ENCODE results near the gene GOLGA6L4.
"Not testable (repeated sequence)": the region's sequence is repeated elsewhere in the genome, so short reads cannot be mapped to it uniquely, and the experiment has no call there.

The GOLGA6L4 gene

DNA sequence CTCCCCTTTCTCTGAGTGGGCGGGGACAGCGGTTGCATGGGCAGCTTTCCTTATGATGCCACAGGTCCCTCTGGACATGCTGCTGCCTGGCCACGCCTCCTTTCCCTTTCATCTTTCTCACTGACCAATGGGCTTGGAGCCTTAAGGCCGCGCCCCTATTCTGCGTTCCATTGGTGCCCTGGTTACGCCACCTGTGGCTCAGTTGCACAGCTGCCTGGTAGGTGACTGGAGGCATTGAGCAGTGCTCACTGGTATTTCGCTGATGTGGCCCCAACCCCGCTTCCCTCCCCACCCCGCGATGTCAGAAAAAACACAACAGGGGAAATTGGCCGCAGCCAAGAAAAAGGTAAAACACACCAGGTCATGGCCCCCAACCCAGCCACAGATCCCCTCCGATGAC, at the start of gene GOLGA6L4:
TSS of gene GOLGA6L4 (plus strand) at position 201 of the 400 bp plus-strand sequence. CDS start at position 263, 62 bp downstream.
- not testable (repeated sequence) for DNase-seq

- DNase-seq, result not testable (repeated sequence)
Measured at GRCh38 chr15:84192982-84193381, 42.6 kb upstream of the GOLGA6L4 start.

DNA sequence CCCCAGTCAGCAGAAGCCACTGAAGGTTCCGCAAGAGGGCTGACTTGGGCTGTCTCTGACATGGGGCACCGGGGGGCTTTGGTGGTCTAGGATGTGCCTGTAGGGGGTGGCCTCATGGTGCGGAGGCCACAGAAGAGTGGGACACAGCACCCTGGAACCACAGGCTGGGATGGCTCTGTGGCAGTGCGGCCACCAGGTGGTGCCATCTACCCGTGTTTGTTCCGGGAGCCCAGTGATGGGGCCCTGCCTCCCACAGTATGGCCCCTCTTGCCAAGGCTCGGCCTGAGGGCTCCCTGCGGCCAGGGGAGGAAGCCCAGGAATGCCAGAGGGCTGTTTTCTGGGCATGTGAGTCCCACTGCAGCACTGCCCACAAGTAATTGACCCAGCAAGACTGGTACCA, 40.0 kb upstream of the GOLGA6L4 start:
- not testable (repeated sequence) for DNase-seq

- not testable (repeated sequence) for DNase-seq
Measured at GRCh38 chr15:84196530-84197188, 38.9 kb upstream of the GOLGA6L4 start.

DNA sequence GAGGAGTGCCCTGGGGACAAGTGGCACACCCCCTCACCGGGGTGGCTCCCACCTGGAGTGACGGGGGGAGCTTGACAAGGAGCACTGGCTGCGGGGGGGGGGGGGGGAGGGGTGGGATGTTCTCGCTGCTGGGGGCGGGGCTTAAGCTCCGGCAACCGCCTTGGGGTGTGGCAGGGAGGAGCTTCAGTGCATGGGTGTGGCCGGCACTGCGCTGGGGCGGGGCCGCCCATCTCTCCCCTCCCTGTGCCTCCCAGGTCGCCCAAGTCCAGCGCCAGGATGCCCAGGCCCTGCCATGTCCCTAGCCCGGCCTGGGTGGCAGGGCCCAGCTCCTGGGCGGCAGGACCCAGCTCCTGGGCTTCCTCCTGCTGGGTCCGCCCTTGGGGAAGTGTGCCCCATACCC, 35.7 kb upstream of the GOLGA6L4 start:
- DNase-seq, result not testable (repeated sequence)

DNA sequence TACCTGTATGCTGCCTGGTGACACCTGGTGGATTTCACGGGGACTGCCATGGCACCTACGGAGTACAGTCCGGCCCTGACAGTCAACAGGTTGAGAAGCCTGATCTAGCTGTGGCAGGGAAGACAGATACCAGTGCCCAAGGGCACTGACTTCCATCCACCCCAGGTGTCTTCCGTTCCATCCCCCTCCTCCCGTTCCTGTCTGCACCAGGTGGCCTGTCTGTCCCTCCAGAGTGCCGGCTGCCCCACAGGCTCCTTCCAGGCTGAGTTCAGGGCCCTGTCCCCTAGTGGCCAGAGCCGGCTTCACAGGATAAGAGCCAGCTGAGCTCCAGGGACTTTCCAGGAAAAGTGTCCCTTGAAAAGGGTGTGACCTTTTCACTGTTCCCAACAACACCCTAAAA, 10.9 kb downstream of the GOLGA6L4 start:
- not testable (repeated sequence) for DNase-seq

Measured in NCI-H1092 treated with DMSO at 0.1 percent for 48 hours (cell line).